ENCODE results near the gene PRR12.

The PRR12 gene

DNA sequence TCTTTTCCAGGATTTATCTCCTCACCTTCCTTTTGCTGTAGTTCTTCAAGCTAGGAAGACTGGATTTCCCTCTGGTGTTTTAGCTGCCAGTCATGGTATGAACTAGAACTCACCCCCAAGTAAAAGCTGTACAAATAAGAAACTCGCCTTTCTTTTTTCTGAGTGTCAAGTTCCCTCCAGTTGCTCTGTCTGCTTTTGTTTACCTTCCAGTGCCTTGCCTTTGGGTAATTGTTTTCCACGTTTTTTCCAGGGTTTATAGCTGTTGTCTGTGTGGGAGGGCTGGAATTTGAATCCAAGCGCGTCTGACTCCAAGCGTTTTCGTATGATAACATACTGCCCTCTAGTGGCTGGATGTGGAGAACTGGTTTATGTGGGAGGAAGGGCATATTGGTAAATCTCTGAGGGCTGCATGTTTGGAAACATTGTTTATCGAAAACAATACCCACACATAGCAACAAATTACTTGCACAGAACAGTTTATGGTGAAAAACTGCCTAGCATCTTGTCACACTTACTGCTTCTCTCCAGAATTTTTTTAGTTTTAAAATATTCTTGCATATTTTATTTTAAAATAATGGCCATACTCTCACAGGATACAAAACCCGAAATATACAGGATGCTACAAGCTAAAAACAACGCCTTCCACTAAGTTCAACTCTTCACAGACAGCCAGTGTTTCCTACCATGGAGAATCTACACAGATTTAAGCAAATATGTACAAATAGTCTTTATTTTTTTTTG is 44.0 kb upstream of the PRR12 start:
- DNase-seq (ENCODE audit: low read depth): peak; percentile 80
- no peak overlapping the region for H3K4me3 ChIP-seq (ENCODE audit: low read depth, low read length)

DNA sequence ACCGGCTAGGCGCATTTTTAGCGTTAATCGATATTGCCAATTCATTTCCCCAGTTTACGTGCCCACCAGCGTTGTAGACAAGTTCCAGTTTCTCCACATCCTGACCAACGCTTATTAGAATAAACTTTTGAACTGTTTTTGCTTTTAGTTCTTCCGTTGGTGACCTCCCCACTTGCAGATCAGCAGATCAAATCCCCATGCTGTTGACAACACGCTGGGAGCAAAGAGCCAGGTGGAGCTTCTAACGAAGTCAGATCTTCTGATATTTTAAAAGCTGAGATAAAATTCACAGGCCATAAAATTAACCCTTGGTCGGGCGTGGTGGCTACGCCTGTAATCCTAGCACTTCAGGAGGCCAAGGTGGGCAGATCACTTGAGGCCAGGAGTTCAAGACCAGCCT is 41.9 kb upstream of the PRR12 start:
- TF ChIP-seq, protein P1, sequence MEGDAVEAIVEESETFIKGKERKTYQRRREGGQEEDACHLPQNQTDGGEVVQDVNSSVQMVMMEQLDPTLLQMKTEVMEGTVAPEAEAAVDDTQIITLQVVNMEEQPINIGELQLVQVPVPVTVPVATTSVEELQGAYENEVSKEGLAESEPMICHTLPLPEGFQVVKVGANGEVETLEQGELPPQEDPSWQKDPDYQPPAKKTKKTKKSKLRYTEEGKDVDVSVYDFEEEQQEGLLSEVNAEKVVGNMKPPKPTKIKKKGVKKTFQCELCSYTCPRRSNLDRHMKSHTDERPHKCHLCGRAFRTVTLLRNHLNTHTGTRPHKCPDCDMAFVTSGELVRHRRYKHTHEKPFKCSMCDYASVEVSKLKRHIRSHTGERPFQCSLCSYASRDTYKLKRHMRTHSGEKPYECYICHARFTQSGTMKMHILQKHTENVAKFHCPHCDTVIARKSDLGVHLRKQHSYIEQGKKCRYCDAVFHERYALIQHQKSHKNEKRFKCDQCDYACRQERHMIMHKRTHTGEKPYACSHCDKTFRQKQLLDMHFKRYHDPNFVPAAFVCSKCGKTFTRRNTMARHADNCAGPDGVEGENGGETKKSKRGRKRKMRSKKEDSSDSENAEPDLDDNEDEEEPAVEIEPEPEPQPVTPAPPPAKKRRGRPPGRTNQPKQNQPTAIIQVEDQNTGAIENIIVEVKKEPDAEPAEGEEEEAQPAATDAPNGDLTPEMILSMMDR (IDR thresholded peaks at IDR 0.05; ENCODE audit: low read depth, low read length): no peak
- TF ChIP-seq POLR2A (IDR thresholded peaks at IDR 0.05; ENCODE audit: extremely low read depth, insufficient read length) (no peak), MYC (IDR thresholded peaks at IDR 0.05; ENCODE audit: low read depth, low read length) (no peak)
- TF ChIP-seq, protein P2, sequence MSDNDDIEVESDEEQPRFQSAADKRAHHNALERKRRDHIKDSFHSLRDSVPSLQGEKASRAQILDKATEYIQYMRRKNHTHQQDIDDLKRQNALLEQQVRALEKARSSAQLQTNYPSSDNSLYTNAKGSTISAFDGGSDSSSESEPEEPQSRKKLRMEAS (IDR thresholded peaks at IDR 0.05; ENCODE audit: low read depth, low read length): no peak
- DNase-seq (ENCODE audit: low read depth): no peak
- no peak overlapping the region for H3K4me3 ChIP-seq (ENCODE audit: low read depth, low read length)

More for the DNA sequence above, 44.0 kb upstream of the PRR12 start:
- TF ChIP-seq MYC (IDR thresholded peaks at IDR 0.05; ENCODE audit: low read depth, low read length): no peak
- TF ChIP-seq, protein P2 (IDR thresholded peaks at IDR 0.05; ENCODE audit: low read depth, low read length): peak; percentile 23; the same call in 1 of the 2 replicates
- TF ChIP-seq, protein P1 (IDR thresholded peaks at IDR 0.05; ENCODE audit: low read depth, low read length): peak; percentile 73
- TF ChIP-seq POLR2A (IDR thresholded peaks at IDR 0.05; ENCODE audit: extremely low read depth, insufficient read length): no peak

DNA sequence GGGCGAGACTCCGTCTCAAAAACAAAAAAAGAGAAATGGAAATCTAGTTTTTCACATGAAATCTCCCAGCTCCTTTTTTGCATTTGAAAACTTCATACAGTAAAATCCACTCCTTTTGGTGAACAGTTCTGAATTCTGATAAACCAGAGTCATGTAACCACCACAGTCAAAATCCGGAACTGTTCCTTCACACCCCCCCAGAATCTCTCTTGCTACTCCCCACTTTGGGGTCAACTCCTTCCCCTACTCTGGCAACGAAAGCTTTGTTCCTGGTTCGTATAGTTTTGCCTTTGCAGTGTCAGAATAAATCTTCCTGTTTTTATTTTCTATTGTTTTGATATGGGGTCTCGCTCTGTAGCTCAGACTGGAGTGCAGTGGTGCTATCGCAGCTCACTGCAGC is 39.5 kb upstream of the PRR12 start:
- TF ChIP-seq POLR2A (IDR thresholded peaks at IDR 0.05; ENCODE audit: extremely low read depth, insufficient read length) (no peak), MYC (IDR thresholded peaks at IDR 0.05; ENCODE audit: low read depth, low read length) (no peak)
- TF ChIP-seq, protein P2 (IDR thresholded peaks at IDR 0.05; ENCODE audit: low read depth, low read length): no peak
- TF ChIP-seq, protein P1 (IDR thresholded peaks at IDR 0.05; ENCODE audit: low read depth, low read length): no peak
- no peak overlapping the region for H3K4me3 ChIP-seq (ENCODE audit: low read depth, low read length)
- no peak for DNase-seq (ENCODE audit: low read depth)

DNA sequence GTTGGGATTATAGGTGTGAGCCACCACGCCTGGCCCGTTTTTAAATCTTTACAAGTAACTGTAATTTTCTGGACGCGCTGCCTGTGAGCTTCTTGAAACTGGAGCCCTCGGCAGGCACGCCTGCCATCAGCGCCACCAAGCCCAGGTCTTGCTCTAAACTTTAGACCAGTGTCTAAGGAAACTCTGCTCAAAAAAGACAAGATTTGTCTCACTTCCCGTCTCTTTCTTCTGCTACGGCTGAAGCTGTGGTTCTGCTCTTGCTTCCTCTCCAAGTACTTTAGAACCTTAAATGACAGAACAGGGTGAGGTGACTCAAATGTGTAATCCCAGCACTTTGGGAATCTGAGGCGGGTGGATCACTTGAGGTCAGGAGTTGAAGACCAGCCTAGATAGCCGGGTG is 38.2 kb upstream of the PRR12 start:
- no peak overlapping the region for H3K4me3 ChIP-seq (ENCODE audit: low read depth, low read length)
- no peak for TF ChIP-seq POLR2A (IDR thresholded peaks at IDR 0.05; ENCODE audit: extremely low read depth, insufficient read length)
- TF ChIP-seq, protein P2 (IDR thresholded peaks at IDR 0.05; ENCODE audit: low read depth, low read length): no peak
- TF ChIP-seq, protein P1 (IDR thresholded peaks at IDR 0.05; ENCODE audit: low read depth, low read length): no peak
- no peak for TF ChIP-seq MYC (IDR thresholded peaks at IDR 0.05; ENCODE audit: low read depth, low read length)
- DNase-seq (ENCODE audit: low read depth): no peak

DNA sequence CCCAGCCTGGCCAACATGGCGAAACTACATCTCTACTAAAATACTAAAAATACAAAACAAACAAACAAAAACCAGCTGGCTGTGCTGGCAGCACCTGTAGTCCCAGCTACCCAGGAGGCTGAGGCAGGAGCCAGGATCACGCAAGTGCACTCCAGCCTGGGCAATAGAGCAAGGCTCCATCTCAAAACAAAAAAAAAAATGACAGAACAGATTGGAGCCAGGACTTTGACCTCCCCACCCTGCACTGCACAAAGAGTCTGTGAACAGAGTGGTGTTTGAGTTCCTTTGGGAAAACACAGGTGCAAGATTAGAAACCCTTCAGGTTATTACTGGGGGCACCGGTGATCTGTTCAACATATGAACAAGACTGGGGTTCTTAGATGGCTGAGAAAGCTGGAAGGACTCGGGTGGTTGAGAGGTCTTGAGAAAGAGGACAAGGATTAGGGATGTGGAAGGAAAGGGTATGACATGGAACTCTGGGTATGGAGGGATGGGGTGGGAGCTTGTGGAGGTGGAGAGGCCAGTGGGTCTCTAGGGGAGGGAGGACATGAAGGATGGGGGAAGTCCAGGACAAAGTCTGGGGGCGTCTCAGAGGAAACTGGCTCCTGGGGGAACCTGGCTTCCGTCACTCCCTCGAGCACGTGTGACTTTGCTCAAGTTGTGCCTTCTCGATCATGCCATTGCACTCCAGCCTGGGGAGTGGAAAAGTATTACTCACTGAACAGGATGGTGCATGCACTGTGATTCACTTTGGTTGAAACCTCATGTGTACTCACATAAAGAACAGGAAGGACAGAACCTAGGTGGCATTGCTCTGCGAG is 37.3 kb upstream of the PRR12 start:
- TF ChIP-seq, protein P1 (IDR thresholded peaks at IDR 0.05; ENCODE audit: low read depth, low read length): no peak
- TF ChIP-seq POLR2A (IDR thresholded peaks at IDR 0.05; ENCODE audit: extremely low read depth, insufficient read length): no peak
- TF ChIP-seq, protein P2 (IDR thresholded peaks at IDR 0.05; ENCODE audit: low read depth, low read length): no peak
- TF ChIP-seq MYC (IDR thresholded peaks at IDR 0.05; ENCODE audit: low read depth, low read length): no peak
- DNase-seq (ENCODE audit: low read depth): no peak
- H3K4me3 ChIP-seq (ENCODE audit: low read depth, low read length): no peak overlapping the region
